IPS DF 19.7 (cell line): Measurements from ENCODE around the gene TXNRD2.

Experiments
- DNase-seq: peaks from one replicate; pipeline ENCODE4 v3.0.0-alpha.2; 2013; ENCODE audit warnings: low read depth, low spot score

The TXNRD2 gene

DNA sequence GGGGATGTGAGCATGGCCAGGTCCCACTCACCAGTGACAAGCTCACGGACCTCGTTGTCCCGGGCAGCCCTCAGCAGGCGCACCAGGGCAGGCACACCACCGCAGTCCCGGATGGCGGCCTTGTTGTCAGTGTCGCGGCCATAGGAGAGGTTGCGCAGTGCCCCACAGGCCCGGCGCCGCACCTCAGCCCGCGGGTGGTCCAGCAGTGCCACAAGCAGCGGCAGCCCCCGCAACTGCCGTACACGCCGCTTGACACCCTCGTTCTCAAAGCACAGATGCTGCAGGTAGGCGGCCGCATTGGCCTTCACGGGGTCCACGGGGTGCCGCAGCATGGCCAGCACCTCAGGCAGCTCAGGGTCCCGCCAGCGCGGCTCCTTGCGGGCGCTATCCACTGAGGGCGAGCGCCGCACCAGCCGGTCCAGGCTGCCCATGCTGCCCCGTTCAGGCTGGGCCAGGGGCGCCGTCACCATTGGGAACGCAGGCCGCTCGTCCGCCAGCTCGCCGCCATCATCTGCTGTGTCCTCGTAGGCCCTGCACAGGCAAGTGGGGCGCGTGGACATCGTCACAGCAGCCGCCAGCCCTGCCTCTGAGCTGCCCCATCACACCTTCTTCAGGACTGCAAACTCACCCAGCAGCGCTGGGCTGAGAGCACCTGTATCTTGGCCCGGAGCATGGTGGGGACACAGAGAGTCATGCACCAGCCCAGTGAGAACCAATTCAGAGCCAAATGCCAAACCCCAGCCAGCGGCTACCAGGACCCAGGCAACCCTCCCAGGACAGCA is 38.3 kb upstream of the TXNRD2 start:
- no peak for DNase-seq

DNA sequence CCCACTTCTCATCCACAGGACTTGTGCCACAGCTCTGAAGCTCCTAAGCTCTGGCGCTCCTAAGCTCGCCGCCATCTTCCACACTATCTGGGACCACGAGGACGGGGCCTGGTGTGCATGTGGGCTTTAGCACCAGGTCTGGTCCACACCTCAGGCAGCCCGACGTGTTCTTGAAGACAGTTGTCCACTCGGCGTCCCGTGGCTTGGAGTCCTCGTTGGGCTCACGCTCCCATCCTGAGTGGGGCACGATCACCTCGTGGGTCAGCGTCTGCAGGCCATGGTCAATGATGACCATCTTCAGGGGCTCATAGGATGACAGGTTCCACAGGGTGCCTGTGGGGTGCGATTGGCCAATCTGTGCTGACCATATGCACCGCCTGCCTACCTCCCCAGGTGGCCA is 37.1 kb upstream of the TXNRD2 start:
- DNase-seq: no peak

DNA sequence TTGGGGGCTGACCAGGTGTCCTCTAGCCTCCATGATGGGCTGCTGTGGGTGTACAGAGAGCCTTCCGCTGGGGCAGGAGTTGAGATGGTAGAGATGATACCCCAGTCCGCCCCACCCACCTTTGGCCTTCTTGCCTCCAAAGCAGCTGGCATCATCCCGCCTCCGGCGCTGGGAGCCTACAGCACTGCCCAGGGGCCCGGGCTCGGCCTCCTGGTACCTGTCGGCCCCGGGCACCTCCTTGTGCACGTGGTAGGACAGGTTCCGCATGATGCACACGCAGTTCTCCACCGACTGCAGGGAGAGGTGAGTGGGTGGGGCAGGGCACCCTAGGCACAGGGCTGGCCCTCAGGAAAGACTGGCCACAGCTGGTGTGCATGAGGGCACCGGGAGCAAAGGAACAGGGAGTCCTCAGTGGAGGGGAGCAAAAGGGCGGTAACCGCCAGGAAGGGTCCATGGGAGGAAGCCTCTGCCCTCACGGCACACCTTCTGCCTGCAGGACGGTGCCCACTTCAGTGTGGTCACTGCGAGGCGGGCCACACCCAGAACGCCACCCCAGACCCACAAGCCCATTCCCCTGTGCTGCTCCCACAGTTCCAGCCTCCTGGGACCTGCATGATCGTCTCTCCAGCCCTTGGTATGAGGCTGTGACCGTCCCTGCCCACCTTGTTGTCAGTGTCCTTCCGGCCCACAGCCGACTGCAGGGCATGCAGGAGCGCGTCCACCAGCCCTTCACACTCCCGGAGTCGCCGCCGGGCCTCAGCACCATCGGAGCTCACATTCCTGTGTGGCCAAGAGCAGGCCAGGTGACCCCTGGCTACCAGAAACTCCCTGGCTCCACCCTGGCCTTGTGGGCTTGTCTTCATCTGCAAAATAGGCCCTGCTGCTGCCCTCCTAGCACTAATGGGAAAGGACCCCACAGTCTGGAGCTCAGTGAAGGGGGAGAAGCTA is 36.0 kb upstream of the TXNRD2 start:
- DNase-seq: no peak

DNA sequence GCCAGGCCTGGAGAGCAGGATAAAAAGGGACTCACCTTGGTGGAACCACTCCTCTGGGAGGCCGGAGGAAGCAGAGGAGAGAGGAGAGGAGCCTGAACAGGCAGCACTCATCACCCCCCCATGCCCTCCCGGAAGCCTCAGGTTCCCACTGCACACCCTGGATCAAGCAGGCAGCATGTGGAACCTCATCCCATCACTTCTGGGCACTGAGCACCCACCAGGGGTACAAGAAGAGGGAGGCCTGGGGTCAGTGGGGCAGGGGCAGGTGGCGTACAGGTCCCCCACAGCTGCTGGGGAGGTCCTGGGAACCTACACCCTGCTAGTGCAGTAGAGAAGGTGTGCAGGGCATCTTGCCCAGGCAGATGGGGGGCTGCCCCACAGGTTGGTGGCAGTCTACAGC is 35.1 kb upstream of the TXNRD2 start:
- DNase-seq: no peak

DNA sequence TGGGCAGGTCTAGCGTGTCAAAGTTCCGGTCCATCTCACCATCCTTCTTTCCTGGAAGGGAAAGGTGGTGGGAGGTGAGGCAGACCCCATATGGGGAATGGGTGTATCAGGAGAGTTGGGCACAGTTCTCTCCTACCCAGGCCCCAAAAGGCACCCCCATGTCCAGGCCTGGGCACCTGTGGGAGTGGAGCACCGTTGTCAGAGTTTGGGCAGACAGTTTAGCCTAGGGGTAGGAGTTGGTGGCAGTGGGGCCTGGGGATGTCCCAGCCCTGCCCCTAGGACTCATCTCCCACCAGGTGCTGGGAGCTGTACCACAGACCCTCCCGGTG is 34.1 kb upstream of the TXNRD2 start:
- no peak for DNase-seq

DNA sequence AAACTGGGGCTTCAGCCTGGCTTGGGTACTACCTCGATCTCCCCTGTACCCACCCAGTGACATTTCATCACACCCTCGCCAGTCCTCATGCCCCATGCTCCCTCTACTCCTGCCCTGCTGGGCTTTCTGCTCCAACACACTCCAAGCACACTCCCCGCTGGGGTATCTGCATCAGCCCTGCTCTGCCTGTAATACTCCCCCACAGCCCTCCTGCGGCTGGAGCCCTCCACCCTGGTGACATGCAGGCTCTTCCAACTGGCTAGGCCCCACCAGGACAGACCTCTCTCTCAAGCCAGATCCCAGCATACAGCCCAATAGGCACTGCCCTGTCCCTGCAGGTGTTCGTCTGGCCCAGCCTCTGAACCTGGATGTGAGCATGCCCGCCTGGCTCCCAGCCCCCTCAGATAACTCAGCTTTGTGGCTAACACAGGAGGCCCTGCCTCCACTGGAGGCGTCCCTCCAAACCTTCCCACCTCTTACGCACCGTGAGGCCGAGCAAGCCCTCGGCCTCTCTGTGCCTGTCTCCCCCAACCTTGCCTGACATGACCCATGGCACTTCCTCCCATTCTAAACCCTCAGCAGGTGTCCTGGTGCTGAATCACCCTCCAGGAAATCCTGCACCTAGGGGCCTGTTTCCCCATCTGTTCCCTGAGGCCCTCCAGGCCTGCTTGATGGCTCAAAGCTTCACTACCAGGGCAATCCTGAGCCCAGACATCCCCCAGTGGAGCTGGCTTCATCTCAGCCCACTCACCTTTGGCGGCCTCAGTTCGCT is 33.5 kb upstream of the TXNRD2 start:
- DNase-seq: no peak

DNA sequence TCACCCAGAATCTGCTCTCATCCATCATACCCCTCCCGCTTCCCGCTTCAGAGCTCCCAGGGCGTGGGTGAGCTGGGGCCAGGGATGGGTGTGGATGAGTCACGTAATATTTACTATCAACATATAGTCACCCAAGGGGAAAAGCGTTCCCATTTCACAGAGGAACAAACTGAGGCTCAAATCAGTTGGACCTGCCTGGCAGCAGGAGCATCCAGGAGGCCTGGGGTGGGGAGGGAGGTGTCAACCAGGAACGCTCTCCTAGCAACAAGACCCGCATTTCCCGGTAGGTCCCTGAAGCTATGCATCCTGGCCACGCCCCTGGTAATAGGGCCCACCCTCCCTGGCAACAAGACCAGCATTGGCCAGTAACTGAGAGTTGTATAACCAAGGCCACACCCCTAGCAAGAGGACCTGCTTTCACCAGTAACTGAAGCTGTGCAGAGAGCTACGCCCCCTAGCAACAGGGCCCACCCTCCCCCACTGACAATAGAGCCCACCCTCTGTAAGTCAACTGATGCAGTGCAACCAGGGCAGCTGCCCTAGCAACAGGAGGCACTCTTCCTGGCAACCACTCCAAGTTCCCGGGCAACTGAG is 32.7 kb upstream of the TXNRD2 start:
- peak; percentile 95 for DNase-seq

DNA sequence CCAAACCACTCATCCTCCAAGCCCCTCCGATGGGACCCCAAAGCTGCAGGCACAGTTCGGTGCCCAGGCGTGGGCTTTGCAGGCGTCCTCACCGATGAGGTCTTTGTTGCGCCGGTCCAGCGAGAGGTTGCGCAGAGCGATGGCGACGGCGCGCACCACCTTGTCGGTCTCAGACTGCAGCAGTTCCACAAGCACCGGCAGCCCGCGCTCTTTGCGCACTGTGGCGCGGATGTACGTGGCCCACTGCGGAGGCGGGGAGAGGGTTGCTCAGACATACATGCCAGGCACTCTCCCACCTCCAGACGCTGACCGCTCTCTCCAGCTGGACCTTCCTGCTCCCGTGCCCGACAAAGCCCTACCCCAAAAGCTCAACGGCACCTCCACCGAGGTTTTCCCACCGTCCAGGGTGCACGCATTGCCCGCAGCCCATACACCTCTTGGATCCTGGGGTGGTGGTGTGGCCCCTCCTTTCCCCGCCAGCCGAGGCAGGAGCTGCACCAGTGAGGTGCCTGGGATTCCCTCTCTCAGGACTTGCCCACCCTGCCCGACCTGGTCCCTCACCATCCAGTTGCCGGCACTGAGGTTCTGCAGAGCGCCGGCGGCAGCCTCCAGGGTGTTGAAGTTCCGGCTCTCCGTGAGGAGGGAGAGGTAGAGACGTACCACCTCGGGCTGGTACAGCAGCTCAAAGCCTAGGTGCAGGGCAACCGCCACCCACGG is 32.1 kb upstream of the TXNRD2 start:
- no peak for DNase-seq

DNA sequence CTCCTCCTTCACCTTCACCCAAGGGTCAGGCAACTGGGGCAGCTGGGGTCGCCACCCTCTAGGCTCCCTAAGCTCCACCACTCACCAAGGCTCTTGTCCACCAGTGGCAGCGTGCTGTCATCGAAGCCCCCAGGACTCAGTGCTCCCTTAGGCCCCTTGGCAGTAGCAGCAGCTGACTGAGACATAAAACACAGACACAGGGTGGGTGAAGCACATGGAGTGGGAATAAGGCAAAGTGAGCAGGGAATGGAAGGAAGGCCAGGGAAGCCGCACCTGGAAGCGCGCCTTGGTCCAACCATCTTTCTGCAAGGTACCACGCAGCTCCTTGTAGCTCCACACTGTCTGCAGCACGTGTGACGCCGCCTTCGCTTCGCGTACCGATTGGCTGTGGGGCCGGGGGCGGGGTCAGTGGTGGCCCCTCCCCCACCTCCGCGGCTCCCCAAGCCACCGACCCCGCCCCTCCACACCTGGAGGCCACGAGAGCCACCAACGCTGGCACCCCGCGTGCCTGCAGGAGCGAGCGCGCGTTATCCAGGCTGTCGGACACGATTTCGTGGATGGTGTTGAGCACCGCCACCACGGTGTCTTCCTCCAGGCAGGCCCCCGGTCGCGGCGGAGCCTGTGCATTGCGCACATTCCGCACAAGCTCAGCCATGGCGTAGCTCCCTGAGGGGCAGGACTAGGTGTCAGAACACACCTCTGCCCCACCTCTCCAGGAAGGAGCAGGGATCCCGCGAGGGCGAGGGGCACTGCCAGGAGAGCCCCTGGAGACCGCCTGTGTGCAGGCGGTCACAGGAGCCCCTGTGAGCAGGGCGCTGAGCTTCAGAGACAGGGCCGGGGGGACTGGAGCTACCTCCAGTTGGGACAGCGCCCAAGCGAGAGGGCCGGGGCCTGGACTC is 31.3 kb upstream of the TXNRD2 start:
- DNase-seq: no peak

DNA sequence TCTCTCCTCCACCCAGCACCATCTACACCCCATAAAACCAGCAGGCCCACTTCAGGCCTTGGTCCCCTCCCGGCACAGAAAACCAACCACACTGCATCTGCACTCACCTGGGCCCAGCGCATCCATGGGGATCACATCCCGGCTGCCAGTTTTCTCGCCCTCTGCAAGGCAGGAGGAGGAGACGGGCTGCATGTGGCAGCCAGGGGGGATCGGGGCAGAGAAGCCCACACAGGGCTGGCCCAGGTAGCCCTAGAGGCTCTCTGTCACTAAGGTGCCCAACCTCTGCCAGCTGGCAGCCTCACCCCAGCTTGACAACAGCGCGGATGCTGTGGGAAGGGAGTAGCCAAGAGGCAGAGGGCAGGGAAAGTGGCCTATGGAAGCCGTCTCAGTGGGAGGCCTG is 30.6 kb upstream of the TXNRD2 start:
- DNase-seq: no peak

DNA sequence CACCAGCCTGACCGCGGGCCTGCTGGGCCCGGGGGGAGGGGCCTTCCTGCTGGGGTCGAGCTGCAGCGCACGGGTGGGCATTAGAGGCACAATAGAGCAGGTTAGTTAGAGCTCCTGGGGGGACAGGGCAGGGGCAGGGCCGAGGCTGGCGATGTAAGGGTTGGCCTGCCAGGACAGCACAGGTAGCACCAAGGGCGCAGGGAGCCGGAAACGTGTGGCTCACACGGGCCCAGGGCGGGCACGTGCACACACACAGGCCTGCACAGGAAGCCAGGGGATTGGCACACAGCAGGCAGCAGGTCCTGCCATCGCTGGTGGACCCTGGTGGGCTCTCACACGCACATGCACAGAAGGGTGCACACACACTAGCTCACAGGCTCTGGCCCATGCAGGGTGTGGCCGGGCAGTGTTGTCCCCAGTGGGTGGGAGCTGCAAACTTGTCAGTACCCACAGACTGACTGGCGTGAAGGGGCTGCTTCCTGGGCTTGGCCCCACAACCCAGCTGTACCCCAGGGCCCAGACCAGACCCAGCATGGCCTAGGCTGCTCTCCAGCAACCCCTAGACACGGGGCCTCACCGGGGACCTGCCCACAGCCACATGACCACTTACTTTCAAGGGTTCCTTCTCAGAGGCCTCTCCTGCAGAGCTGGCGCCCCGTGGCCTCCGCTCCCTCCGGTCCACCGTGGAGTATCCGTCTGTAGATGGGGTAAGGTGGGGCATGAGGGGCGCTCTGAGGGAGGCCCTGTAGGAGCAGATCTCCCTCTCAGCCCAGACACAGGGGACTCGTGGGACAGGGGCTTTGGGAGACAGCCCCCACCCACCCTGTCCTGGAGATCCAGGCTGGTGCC is 29.9 kb upstream of the TXNRD2 start:
- DNase-seq: no peak

DNA sequence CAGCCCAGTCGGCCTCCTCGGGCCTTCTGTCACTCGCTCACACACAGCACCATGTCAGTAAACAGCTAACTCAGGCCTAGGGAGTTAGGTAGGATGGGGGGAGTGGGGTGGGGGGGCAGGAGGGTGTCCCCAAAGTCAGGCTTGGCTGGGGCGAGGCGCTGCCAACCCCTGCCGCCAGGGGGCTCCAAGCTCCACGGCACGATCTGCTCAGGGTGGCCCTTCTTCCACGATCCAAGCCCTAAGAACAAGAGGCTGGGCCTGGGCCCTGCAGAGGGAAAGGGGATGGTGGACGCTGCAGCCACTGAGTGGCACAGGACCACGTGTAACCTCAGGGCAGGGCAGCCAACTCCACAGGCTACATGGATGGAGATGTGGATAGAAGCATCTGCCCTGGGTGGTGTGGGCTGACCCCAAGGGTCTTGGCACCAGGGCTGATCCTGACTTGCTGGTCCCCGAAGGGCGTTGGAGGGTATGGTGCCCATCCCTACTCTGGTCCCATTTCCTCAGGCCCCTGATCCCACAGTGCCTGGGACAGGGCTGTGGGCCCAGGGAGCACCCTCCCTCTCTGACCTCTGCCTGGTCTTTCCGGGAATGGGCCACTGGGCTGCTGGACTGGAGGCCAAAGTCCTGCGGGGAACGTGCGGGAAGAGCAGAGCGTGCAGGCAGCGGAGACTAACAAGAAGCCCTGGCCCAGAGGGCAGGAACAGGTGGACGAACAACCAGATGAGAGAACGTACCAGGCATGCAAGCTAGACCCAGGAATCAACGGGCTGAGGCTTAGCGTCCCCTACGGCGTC is 29.1 kb upstream of the TXNRD2 start:
- no peak for DNase-seq

DNA sequence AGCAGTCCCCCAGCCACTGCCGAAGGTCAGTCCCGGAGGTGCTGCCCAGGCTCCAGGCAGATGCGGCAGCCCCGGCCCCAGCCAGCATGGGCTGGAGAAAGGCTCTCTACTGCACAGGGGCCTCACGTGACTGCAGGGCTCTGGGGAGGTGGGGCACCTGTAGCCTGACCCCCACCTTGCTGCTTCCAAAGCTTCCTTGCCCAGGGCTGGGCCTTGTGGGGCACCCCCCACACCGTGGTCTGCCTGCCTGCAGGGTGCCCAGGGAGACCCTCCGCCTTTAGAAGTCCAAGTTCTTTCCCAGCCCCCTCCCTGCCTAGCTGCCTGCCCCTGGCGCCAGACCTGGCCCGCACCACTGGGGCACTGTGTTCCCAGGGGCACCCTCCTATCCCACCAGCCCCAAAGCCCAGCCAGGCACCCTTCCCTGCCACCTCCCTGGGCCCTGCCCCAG is 28.4 kb upstream of the TXNRD2 start:
- no peak for DNase-seq

DNA sequence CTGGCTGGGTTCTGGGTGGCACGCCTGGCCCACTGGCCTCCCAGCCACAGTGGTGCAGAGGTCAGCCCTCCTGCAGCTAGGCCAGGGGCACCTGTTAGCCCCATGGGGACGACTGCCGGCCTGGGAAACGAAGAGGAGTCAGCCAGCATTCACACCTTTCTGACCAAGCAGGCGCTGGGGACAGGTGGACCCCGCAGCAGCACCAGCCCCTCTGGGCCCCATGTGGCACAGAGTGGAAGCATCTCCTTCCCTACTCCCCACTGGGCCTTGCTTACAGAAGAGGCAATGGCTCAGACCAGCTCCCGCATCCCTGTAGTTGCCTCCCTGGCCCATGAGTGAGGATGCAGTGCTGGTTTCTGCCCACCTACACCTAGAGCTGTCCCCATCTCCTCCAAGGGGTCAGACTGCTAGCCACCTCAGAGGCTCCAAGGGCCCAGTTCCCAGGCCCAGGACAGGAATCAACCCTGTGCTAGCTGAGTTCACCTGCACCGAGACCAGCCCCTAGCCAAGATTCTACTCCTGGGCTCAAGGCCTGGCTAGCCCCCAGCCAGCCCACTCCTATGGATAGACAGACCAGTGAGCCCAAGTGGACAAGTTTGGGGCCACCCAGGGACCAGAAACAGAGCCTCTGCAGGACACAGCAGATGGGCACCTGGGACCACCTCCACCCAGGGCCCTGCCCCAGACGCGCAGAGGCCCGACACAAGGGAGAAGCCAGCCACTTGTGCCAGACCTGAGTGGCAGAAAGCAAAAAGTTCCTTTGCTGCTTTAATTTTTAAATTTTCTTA is 27.7 kb upstream of the TXNRD2 start:
- no peak for DNase-seq

DNA sequence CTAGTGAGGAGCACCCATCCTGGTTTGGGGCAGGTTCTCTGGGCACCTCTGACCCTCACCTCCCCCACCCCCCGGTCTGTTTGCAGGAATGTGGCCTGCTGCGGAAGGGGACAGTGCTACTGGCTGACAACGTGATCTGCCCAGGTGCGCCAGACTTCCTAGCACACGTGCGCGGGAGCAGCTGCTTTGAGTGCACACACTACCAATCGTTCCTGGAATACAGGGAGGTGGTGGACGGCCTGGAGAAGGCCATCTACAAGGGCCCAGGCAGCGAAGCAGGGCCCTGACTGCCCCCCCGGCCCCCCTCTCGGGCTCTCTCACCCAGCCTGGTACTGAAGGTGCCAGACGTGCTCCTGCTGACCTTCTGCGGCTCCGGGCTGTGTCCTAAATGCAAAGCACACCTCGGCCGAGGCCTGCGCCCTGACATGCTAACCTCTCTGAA is 26.9 kb upstream of the TXNRD2 start:
- no peak for DNase-seq

DNA sequence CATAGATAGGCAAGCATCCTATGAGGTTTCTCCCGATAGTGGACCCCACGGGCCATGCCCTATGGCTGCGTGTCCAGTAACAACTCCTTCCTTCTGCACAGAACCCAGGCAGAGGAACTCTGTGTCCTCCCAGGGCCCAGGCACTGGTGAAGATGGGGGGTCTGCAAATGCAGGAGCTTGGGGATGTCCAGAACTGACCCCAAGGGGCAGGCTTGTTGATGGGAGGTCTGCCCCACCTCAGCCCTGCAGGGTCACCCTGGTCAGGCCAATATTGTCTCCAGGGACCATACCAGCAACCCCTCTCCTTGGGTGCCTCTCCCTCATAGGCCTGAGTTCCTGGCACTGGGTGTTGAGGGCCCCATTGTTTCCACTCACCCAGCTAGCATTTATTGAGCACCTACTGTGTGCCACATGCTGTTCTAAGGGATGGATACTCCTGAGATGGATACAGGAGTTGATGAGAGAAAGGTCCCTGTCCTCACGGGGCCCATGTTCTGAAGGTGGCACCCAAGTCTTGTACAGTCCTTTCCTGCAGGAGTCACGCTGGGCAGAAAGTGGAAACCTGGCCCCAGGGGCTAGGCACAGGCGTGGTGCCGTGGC is 26.3 kb upstream of the TXNRD2 start:
- DNase-seq: no peak
